ENCODE data around the gene TMEM18. TPM values are rescaled to one million over a fixed set of nuclear protein-coding genes. Genes with fewer than 3 reads are reported as not detected.
A peak's percentile ranks its signal among the peaks of the same experiment; 100 is the strongest.

Gene TMEM18
- total and polyA plus RNA-seq, 7 donors = 8.2 to 27.9 (median 18.1) TPM

DNA sequence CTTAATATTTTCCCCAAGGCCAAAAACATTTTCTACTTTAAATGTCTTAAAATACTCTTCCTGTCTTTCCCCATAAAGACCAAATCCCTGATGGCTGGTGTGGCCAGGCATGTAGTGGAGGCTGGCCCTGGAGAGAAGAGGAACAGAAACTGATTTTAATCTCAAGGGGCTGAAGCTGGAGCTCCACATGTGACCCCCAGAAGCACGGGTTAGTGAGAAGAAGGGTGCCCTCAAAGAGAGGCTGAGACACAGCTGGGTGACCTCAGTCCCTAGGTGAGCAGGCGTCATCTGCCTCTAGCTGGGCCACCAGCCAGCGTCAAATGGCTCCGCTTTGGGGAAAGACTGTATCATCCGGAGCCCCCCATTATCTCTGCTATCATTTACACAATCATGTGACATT lies 19.3 kb upstream of the TMEM18 start:
- no peaks in the 10 kb centered on the region for H3K36me3 ChIP-seq (ENCODE audit: insufficient read depth in 1 of 2, low read depth in 1 of 2)
- H3K9me3 ChIP-seq = peaks cover 6% of the 10 kb centered on the region
- H3K27ac ChIP-seq = no peak overlapping the region
- TF ChIP-seq, protein P1, sequence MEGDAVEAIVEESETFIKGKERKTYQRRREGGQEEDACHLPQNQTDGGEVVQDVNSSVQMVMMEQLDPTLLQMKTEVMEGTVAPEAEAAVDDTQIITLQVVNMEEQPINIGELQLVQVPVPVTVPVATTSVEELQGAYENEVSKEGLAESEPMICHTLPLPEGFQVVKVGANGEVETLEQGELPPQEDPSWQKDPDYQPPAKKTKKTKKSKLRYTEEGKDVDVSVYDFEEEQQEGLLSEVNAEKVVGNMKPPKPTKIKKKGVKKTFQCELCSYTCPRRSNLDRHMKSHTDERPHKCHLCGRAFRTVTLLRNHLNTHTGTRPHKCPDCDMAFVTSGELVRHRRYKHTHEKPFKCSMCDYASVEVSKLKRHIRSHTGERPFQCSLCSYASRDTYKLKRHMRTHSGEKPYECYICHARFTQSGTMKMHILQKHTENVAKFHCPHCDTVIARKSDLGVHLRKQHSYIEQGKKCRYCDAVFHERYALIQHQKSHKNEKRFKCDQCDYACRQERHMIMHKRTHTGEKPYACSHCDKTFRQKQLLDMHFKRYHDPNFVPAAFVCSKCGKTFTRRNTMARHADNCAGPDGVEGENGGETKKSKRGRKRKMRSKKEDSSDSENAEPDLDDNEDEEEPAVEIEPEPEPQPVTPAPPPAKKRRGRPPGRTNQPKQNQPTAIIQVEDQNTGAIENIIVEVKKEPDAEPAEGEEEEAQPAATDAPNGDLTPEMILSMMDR (IDR thresholded peaks at IDR 0.05) = no peak
- DNase-seq (no peak), ATAC-seq (no peak)
- H3K4me1 ChIP-seq = peaks cover 5% of the 10 kb centered on the region
- H3K27me3 ChIP-seq (ENCODE audit: insufficient read depth in 3 of 3, low read length in 2 of 3) = peaks cover 0 to 3% (median 0%) of the 10 kb centered on the region in 3 donors
- intact Hi-C loops (cut with DNase I) = no loop called here
- H3K4me3 ChIP-seq = no peak overlapping the region
- 57 to 74% (median 72%) methylated on average over 5 of the region's 5 CpGs for WGBS, 3 donors

DNA sequence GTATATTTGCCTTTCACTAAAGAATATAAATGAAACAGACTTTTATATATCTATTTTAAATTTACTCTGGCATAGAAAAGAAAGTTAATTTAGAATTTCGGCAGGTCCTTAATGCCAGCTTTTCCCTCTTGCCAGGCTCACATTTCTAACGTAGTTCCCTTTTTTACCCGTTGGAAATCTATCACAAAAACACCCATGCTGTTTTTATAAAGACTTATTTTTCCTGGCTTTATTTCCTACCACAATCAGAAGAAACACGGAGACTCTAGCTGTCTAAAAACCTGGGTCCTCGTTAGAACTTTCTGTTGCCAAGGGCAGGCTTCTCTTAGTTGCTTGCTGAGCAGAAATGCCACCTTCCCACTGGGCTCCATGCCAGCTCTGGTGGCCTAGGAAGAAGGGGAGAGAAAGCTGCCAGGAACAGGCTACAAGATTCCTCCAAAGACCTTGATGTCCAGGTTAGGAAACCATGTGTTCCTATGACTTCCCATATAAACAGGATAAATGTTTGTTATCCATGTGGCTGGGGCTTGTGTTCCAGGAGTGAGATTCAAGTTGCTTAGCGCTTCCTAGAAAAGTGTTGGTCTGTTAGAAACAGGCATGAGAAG lies 17.8 kb upstream of the TMEM18 start:
- Histone ChIP-seq H3K27me3 (ENCODE audit: insufficient read depth in 3 of 3, low read length in 2 of 3) (peaks cover 0 to 3% (median 0%) of the 10 kb centered on the region in 3 donors), H3K36me3 (ENCODE audit: insufficient read depth in 1 of 2, low read depth in 1 of 2) (no peaks in the 10 kb centered on the region), H3K9me3 (peaks cover 6% of the 10 kb centered on the region), H3K4me1 (peaks cover 5% of the 10 kb centered on the region), H3K4me3 (no peak overlapping the region), H3K27ac (no peak overlapping the region)
- TF ChIP-seq, protein P1 (IDR thresholded peaks at IDR 0.05) = no peak
- intact Hi-C loops (cut with DNase I) = no loop called here
- 25 to 36% (median 30%) methylated on average over 6 of the region's 6 CpGs for WGBS, 3 donors
- ATAC-seq (no peak), DNase-seq (peak in 1 of 2 donors; percentile 56)

DNA sequence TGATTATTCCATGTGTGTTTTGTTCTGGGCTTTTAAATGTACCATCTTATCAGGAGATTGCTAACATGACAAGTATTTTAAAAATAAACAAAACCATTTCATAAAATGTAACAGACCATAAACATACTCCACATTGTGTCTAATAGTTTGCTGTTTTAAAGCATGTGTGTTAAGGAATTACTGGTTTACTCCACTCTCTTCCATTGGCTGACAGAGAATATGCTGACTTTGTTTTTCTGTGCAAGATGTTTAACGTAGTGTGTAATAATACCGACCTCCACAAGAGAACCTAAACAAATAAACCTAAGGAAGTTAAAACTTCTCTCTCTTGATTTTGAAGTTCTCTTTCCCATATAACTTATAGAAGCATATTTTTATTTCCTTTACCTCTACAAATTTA lies 17.0 kb upstream of the TMEM18 start:
- intact Hi-C loops (cut with DNase I) = no loop called here
- no peak overlapping the region for H3K27ac ChIP-seq
- no peaks in the 10 kb centered on the region for H3K36me3 ChIP-seq (ENCODE audit: insufficient read depth in 1 of 2, low read depth in 1 of 2)
- H3K9me3 ChIP-seq = peaks cover under 1% of the 10 kb centered on the region
- TF ChIP-seq, protein P1 (IDR thresholded peaks at IDR 0.05) = no peak
- H3K27me3 ChIP-seq (ENCODE audit: insufficient read depth in 3 of 3, low read length in 2 of 3) = peaks cover 0 to 3% (median 0%) of the 10 kb centered on the region in 3 donors
- no peak for DNase-seq
- H3K4me3 ChIP-seq = no peak overlapping the region
- peaks cover 5% of the 10 kb centered on the region for H3K4me1 ChIP-seq
- no peak for ATAC-seq
- 53 to 57% (median 56%) methylated on average over 2 of the region's 2 CpGs for WGBS, 3 donors

DNA sequence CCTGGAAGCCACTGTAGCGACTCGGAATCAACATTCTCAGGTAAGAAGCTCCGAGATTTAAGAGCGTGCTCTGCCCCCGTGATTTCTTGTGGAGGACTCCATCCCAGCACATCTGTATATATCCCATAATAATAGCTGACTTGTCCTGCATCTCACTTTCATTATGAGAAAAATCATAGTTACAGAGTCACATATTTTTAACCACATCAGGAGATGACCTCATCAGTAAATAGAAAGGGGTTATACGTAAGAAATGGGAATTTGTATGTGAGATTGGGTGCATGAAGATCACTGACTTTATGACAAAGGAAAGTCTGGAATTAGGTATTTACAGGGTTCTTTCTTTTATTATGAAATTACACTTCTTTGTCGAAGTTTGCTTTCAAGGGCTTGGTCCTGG lies 16.4 kb upstream of the TMEM18 start:
- Histone ChIP-seq H3K27ac (no peak overlapping the region), H3K4me1 (peaks cover 5% of the 10 kb centered on the region), H3K9me3 (no peaks in the 10 kb centered on the region), H3K4me3 (no peak overlapping the region), H3K27me3 (ENCODE audit: insufficient read depth in 3 of 3, low read length in 2 of 3) (peaks cover 0 to 3% (median 2%) of the 10 kb centered on the region in 3 donors), H3K36me3 (ENCODE audit: insufficient read depth in 1 of 2, low read depth in 1 of 2) (no peaks in the 10 kb centered on the region)
- intact Hi-C loops (cut with DNase I) = no loop called here
- TF ChIP-seq, protein P1 (IDR thresholded peaks at IDR 0.05) = no peak
- WGBS, 3 donors = 90 to 91% (median 91%) methylated on average over 7 of the region's 7 CpGs
- ATAC-seq (no peak), DNase-seq (no peak)

DNA sequence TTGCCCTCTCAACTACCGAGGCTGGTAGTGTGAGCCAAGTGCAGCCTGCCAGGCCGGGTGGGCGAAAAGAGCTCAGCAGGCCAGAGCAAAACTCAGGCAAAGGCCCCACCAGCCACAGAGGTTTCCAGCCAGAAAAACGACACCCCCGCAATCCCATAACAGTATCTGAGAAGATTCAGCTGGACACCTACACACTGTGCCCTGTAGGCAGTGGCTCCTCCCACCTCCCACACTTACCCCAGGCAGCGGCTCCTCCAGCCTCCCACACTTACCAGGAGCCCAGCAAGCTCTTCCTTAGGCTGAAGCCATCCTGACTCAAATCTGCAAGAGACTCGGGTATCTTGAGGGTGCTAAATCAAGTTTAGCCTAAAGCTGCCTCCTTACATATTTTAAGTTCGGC lies 15.6 kb upstream of the TMEM18 start:
- WGBS, 3 donors = 81 to 93% (median 85%) methylated on average over 8 of the region's 8 CpGs
- intact Hi-C loops (cut with DNase I) = no loop called here
- H3K9me3 ChIP-seq = no peaks in the 10 kb centered on the region
- H3K27me3 ChIP-seq (ENCODE audit: insufficient read depth in 3 of 3, low read length in 2 of 3) = peaks cover 0 to 2% (median 2%) of the 10 kb centered on the region in 3 donors
- H3K4me3 ChIP-seq = no peak overlapping the region
- H3K36me3 ChIP-seq (ENCODE audit: insufficient read depth in 1 of 2, low read depth in 1 of 2) = no peaks in the 10 kb centered on the region
- TF ChIP-seq, protein P1 (IDR thresholded peaks at IDR 0.05) = no peak
- H3K27ac ChIP-seq = no peak overlapping the region
- DNase-seq (no peak), ATAC-seq (no peak)
- peaks cover 5% of the 10 kb centered on the region for H3K4me1 ChIP-seq
